GM21528 (cell line): ENCODE results near the gene TMEM238L.

Experiments used
- ATAC-seq: cut with Tn5 transposase; IDR thresholded peaks from one replicate; pipeline ENCODE4 v1.9.1; 2021; ENCODE audit warnings: mild to moderate bottlenecking, moderate library complexity; ENCODE audit not compliant: unreplicated experiment, low FRiP score

The TMEM238L gene

DNA sequence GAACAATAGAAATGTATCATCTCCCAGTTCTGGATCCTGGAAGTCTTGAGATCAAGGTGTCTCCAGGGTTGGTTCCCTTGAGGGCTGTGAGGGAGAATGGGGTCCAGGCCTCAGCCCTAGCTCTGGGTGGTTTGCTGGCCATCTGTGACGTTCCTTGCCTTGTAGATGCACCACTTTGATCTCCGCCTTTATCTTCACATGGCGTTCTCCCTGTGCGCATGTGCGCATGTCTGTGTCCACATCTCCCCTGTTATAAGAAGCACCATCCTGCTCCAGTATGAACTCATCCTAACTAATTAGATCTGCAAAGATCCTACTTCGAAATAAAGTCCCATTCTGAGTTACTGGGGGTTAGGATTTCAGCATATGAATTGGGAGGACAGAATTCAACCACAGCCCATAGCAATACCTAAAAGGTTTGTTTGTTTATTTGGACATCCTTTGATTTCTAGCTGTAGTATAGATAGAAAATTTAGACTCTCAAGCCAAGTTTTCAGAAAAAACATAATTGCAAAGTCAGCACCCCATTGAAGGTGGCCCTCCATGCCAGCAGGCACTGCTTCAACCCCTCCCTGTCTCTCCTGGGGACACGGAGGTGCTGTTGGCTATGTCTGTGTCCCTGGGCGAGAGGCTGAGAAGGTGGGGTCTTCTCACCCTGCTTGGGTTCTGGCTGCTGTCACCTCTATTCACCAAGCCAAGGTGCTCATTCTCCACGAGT lies 2.8 kb upstream of the TMEM238L start:
- no peak for ATAC-seq

DNA sequence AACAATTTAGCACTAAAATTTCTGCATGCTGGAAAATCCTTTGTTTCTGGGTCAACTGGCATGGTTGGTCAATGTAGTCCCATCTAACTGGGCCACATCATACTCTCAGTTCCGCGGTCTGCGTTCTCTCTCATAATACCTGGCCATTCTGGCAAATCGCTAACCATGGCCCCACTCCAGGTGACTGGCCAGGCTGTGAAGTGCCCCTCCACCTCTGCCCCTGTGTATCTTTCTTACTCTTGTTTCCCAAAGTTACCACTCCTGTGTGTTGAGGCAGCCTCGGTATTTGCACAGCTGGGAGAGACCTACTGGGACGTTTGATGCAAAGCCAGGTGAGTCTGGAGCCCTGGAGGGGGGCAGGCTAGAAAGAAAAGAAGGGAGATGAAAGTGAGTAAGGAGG lies 2.0 kb upstream of the TMEM238L start:
- ATAC-seq, result no peak

DNA sequence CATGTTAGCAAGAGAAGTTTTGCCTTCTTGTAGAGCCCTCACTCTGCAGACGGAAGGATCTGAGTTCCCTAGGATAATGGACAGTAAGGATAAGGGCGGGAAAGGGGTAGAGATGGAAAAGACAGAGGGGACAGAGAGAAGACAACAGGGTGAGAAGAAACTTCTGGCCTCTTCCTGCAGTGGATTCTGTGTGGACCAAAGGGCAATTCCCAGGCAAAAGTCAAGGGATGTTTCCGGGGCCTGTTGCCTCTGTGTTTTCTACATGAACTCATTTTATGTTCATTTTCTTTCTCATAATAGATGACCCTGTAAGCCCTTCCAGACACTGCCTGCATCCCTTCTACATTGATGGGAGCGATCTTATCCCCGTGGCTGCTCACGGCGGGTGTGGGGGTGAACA lies 647 bp upstream of the TMEM238L start:
- ATAC-seq, result no peak

DNA sequence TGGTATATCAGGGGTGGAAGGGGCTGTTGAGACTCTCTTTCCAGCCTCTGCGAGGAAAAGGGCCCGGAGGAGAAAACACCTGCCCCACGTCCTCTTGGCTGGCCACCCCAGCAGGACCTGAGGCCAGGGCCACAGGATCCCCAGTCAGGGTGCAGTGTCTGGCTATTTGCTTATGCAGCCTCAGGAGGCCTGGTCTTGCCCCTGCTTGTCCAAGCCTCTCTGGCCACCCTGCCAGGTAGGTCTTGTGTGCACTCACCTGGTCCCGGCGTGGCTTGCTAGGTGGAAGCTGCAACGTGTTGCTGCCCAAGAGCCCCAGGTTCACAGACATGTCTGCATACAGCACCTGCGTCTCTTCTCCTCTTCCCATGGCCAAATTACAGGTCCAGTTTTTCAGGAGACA lies 549 bp downstream of the TMEM238L start:
- no peak for ATAC-seq

DNA sequence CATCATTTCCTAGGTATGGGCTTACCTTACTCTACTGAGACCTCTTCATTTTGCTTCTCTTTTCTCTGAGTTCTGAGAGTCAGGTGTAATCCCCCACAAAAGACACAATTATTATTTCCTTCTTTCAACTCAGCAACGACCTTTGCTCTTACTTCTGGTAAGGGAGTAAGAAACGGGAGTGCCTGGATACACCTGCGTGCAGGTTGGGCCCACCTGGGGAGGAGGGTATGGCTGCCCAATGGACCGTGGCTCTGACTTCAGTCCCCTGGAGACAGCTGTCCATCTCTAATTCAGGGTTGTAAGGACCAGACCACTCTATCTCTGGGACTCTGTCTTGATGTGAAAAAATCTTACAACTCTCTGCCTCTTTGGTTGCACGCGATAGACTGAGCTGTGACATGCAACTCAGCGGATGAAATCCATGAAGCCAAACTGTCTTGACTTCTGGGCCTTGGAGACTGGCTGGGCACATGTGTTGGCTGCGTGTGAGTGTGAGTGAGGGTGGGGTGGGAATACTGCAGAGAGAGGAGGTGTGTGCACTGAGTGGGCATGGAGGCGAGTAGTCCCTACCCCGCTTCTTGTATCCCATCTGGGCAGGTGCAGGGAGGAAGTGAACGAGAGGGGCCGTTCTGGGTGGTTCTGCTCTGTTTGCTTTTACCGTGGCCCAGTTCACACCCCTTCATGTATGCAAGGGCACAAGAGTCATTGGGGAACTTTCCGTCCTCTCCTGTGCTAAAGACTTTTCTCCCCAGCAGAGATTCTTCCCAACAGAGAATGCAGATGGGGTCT lies 1.2 kb downstream of the TMEM238L start:
- ATAC-seq, result no peak

DNA sequence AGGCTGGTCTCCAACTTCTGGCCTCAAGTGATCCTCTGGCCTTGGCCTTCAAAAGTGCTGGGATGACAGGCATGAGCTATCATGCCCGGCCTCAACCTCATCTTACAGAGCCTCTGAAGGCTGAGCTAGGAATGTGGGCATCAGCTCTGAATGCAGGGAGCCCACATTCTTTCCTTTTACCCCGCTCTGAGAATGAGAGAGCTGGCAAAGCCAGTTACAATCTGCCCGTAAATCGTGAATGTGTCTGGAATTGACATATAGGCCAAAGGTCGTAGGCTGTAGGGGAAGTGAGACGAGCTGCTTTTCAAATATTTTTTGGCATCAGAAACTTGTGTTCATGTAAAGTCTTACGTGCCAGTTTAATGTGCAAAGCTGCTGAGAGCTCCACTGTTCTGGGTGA lies 4.5 kb downstream of the TMEM238L start:
- ATAC-seq, result no peak

DNA sequence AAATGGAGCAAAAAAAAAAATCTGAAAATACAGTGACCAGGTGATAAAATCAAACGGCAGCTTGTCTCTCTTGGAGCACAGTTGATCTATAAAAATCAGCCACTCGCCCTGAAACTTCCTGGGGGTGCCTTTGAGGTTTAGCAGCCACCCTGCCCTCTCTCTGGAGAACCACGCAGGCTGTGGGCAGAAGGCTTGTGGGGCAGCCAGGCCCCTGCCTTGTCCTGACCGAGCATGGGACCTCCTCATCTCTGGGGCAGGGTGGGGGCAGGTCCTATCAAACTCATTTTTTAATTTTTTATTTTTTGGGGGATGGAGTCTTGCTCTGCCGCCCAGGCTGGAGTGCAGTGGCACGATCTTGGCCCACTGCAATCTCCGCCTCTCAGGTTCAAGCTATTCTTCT lies 5.0 kb downstream of the TMEM238L start:
- ATAC-seq, result no peak

DNA sequence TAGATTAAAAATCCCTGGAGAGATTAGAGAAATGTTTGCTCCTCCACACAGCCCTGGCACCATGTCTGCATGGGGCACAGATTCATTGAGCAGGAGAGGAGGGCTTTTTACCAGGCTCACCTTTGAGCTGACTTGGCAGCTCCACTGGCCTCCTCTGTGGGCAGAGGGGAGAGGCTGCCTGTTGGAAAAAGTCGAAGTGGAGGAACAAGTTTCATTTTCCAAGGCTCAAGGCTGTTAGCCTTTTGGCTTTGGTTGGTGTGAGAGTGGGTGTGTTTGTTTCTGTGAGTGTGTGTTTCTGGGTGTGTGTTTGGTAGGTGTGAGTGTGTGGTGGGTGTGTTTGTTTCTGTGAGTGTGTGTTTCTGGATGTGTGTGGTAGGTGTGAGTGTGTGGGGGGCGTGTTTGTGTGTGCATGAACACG lies 5.6 kb downstream of the TMEM238L start:
- ATAC-seq, result no peak

DNA sequence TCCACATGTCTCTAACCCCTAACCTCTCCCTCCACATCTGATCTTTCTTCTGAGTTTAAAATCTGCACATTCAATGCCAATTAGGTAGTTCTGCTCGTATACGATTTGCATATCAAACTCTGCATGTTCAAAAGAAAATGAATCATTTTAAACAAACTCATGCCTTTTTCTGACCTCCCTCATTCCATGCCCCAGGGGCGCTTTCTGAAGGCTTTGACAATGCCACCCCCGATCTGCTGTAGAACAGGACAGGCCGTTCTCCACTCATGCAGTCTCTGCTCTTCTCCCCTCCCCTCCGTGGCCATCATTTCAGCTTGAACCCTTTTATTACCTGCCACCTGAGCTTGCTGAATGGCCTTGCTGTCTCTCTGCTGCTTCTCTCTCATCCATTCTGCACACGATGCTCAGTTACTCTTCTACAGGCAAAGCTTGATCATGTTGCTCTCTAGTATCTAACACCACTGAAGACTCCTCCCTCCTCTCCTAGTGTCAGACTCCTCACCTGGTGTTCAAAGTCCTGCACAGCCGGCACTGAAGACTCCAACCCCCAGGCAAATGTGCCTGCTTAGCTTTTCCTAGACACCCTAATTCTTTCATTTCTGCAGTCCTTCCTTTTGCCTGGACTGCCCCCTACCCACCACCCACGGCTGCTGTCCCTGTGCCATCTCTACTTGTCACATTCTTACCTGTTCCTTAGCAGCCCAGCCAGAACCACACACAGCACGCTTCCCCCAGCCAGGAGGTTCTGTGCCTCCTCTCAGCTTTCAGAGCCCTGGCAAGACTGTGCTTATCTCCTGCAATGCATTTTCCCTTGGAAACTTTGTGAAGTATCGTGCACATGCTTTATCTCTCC lies 6.2 kb downstream of the TMEM238L start:
- ATAC-seq, result no peak

DNA sequence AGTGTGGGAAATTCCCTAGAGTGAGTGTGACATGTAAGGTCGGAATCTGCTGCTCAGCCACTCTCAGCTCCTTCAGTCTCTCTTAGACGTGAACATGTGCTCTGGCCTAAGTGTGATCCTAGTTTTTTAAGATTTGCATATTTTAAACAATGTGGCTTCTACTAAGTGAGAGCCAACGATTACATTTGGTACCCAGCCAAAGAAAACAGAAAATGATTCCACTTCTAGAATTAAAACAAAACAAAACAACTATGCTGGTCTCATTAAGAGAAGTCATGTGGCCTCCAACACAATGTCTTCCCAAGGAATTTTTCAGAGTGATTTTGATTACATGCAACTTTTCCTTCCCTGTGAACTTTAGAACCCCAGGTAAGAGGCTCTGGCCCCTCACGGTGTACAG lies 10.1 kb downstream of the TMEM238L start:
- no peak for ATAC-seq

DNA sequence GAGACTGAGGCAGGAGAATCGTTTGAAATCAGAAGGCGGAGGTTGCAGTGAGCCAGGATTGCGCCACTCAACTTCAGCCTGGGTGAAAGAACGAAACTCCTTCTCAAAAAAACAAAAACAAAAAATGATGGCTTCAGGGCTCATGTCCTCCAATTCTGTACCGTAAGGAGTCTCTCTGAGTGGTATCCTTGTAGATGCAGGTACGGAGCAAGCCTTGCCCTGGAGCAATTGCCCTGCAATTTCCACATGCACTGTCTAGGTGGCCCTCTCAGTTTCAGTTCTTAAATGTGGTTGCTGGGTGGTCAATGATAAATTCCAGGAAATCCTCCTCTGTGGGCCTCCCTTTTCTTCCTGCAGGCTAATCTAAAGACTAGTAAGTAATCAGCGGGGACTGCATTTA lies 10.6 kb downstream of the TMEM238L start:
- ATAC-seq, result no peak

DNA sequence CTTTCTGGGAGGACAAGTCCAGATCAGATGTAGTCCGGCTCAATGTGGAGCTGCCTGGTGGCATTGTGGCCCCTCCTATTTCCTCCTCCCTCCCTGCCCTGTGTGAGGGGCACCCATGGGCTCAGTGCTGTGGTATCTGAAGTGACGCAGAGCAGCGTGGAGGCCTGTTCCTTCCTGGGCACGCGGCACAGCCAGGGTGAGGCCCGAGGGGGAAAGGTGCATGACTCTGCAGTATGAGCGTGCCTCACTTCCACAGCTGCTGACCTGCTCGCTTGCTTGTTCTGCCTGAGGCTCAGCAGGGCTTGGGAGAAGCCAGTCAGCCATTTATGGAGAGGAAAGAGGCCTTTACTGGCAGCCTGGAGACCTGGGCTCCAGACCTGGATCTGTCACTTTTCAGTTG lies 11.7 kb downstream of the TMEM238L start:
- ATAC-seq, result no peak

DNA sequence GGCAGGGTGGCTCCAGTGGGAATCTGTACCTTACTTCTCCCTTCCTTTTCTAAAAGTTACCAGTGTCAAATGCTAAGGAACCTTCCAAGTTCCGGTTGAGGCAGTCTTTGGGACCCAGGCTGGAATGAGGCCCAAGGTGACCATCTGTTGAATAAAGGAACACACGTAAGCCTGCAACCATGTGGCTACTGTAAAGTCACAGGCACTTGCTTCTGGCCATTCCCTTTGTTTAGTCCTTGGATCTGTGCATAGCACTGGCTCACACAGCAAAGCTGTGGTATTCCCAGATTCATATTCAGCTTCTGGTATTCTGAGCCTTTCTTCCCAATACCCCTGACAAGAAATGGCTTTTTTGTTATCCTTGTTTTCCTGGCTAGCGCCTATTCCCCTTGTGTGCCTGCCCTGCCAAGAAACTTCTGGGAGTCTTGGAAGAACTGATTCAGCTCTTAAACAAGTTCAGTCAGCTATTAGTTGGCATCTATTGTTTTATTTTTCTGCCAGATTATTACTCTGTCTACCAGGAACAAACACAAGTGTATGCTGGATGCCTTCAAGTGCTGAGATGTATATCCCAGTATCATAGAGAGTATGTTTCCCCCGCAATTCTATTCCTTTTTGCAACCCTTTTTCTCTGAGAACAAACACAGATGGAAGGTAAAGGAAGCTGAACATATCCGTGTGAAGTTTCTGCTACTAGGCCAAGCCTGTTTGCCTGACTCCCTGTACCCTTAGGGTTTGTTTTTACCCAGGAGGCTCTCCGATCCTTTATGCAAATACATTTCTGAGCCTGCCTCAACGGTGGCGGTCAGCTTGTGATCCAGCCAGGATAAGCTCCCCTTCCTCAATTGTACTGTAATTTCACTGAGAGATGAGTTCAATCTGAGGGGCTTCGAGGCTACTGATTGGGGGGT lies 13.2 kb downstream of the TMEM238L start:
- ATAC-seq, result no peak

DNA sequence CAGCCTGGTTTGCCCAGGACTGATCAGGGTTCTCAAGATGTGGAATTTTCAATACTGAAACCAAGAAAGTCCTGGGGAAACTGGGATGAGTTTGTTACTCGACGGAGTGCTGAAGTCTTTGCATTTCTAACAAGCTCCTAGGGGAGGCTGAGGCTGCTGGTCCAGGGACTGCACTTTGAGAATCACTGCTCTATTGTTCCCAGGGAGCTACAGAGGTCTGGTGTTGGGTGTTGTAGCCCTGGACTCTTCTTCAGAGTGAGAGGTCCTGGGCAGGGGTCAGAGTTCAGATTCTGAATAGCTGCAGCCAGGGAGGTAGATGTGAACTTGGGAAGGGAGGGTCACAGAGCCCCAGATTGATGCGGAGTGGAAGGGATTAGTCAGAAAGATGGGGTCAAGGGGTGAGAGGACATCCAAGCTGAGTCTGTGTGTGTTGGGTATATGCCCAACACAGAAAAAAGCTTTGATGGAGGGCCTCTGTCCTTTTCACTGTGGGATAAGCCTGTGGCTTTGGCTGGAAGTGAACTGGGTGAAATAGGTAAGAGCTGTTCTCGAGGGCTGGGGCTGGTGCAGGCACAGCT lies 14.1 kb downstream of the TMEM238L start:
- ATAC-seq, result no peak

DNA sequence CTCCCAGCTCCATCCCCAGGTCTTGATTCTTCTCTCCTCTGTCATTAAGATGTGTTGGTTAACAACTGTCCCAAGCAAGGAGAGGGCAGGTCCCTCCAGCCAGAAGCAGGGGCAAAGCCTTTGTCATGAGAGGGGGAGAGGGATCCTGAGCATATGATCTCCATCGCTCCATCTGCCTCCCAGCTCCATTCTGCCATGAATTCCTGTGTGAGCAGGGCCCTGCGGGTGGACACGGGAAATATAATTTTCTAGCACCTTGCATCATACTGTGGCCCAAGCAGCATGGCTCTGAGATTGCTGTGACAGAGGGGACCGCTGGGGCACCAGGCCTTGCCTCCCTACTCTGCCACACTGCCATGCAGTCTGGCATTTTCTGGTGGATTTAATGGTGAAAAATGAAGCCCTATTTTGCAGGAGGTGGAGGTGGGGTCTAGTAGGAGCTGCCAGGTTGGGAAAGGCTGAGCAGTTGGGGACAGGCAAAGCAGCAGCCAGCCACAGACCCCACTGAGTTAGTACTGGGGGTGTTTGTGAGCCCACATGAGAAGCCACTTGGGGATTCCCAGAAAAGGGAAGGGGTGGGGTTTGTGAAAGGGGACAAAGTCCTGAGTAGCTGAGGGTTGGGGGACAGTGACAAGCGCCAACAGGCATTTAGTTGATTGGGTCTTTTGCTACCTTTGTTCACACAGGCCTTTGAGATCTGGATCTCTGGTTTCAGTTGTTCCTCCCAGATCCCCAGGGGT lies 16.4 kb downstream of the TMEM238L start:
- no peak for ATAC-seq

DNA sequence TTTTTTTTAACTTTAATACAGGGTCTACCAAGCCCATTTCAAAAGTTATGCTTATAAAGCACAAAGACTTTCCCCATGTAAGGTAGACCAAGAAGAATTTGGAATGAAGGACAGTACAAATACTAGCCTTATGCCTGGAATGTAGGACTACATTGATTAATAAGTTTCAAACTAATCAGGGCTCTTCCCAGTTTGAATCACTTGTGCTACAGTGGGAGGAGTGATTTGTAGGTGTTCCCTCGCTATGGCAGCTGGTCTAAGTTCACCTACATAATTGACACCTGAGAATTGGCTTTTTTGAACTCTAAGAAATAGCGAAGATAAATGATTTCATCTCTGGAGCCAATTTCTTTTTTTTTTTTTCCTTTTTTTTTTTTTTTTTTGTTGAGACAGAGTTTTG lies 18.6 kb downstream of the TMEM238L start:
- no peak for ATAC-seq

DNA sequence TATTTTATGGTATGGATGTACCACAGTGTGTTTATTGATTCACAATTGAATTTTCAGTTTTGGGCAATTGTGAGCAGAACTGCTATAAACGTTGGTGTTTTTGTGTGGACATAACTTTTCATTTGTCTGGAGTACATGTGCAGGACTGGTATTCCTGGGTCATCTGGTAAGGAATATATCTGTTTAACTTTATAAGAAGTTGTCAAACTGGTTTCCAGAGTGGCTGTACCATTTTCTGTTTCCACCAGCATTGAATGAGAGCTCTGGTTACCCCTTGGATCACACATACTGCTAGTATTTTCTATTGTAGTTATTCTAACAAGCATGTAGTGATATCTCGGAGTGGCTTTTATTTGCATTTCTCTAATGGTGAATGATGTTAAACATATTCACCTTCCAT lies 24.3 kb downstream of the TMEM238L start:
- ATAC-seq, result no peak

DNA sequence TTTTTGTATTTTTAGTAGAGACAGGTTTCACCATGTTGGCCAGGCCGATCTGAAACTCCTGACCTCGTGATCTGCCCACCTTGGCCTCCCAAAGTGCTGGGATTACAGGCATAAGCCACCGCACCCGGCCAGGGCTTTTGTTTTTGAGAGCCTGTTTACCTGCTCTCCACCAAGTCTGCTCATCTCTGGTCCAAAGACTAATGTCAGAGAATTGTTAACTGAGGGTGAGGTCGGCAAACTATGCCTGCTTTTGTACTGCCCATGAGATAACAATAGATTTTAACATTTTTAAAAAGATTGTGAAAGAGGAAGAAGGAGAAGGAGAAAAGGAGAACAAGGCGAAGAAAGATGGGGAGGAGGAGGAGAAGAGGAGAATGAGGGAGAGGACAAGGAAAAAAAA lies 26.0 kb downstream of the TMEM238L start:
- no peak for ATAC-seq

DNA sequence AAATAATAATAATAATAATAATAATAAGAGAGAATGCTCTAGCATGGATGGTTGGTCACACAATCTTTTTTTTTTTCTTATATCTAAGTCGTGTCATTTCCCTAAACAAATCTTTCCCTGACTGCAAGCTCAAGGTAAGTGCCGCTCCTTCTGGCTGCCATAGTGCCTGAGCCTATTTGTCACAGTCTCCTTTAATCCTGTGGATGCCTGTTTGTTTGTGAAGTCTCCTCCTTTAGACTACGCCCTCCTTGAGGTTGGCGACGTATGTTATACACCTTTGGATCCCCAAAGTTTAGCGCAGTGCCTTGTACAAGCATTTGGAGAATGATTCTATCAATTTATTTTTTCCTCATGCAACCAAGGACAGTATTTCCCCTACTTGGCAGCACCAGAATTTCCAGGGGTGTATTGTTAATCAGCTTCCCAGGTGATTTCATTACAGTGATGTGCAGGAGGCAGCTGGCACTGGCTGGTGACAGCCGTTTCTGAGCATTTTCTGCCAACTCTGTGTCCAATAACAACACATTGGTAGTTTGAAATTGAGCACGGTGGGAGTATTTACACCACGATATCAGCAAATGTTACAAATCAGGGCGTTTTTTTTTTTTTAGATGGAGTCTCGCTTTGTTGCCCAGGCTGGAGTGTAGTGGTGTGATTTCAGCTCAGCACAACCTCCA lies 26.6 kb downstream of the TMEM238L start:
- ATAC-seq, result no peak
